Measurements from ENCODE around the gene ANKRD39. TPM values are rescaled to one million over a fixed set of nuclear protein-coding genes. Genes with fewer than 3 reads are reported as not detected.

ANKRD39 gene
- total and polyA plus RNA-seq, 9 of the 15 experiments (the other 6 are each of a cell fraction or from before 2014, with no cell fraction given) = 8.2 to 33.1 (median 23.8) TPM

DNA sequence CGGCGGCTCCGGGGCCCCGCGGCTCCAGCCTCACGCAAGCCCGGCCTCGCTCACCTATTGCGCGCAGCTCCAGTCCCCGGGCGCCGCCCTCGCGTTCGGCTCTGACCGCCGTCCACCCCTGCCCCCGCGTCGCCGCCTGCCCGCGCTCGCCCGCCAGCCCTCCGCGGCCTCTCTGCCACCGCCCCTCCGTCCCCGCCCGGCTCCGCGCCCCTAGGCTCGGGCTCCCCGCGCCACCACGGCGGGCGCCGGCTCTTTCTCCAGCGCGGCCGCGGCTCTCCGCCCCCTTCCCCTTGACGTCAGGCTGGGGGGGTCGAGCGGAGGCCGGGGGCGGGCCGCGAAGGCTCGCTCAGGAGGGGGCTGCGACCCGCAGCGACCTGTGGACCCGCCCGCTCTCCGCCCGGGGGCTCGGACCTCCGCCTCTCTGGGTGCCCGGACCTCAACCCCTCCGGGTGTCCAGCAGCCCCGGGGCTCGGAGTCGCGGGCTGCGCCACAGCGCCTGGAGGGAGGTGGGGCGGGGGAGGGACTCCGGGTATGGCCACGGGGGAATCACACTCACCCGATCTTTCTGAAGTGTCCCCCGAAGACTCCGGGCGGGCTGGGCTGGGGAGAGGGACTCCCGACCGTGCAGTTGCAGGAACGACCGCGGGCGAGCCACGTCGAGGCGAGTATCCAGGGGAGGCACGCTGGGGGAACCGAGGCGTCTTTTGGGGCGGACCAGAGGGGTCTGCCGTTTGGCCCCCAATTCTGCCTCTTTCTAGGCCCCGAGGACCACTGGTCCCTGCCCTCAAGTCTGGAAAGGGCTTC is 12.2 kb upstream of the ANKRD39 start, which contains the start of gene SEMA4C (continued):
- TF ChIP-seq ZNF311 (CRISPR knock-in tag; IDR thresholded peaks at IDR 0.05) (no peak), DIDO1 (tag; IDR thresholded peaks at IDR 0.05; ENCODE audit: low read depth) (no peak), RBM25 (IDR thresholded peaks at IDR 0.05; ENCODE audit: low read depth, low read length, severe bottlenecking) (no peak), SREBF1 (IDR thresholded peaks at IDR 0.05; ENCODE audit: borderline replicate concordance, low read depth, low read length) (no peak), WHSC1 (IDR thresholded peaks at IDR 0.05; ENCODE audit: low read length) (no peak), PPARD (CRISPR knock-in tag; IDR thresholded peaks at IDR 0.05) (no peak), ZKSCAN1 (IDR thresholded peaks at IDR 0.05; ENCODE audit: low read depth, low read length) (no peak), NR2C1 (IDR thresholded peaks at IDR 0.05) (no peak), NR2C1 (tag; IDR thresholded peaks at IDR 0.05) (no peak), ZNF431 (CRISPR knock-in tag; IDR thresholded peaks at IDR 0.05) (no peak), MED1 (CRISPR knock-in tag; IDR thresholded peaks at IDR 0.05; ENCODE audit: borderline replicate concordance) (no peak), ZNF174 (CRISPR knock-in tag; IDR thresholded peaks at IDR 0.05) (no peak), HNRNPLL (IDR thresholded peaks at IDR 0.05; ENCODE audit: low read depth, low read length, poor library complexity, severe bottlenecking) (no peak), TAF1 (IDR thresholded peaks at IDR 0.05; ENCODE audit: control insufficient read depth, extremely low read depth, insufficient read depth, low read length, severe bottlenecking) (no peak), POLR2H (tag; IDR thresholded peaks at IDR 0.05; ENCODE audit: low read depth) (no peak), SNIP1 (IDR thresholded peaks at IDR 0.05; ENCODE audit: low read depth) (no peak), RBM15 (IDR thresholded peaks at IDR 0.05; ENCODE audit: insufficient read depth, low read length) (no peak), SRSF3 (IDR thresholded peaks at IDR 0.05; ENCODE audit: insufficient read depth, low read length) (no peak), OTX1 (CRISPR knock-in tag; IDR thresholded peaks at IDR 0.05) (no peak), SIRT6 (IDR thresholded peaks at IDR 0.05; ENCODE audit: low read depth, low read length) (no peak), GABPB2 (CRISPR knock-in tag; conservative IDR thresholded peaks at IDR 0.05) (no peak)
- TF ChIP-seq, protein P1, sequence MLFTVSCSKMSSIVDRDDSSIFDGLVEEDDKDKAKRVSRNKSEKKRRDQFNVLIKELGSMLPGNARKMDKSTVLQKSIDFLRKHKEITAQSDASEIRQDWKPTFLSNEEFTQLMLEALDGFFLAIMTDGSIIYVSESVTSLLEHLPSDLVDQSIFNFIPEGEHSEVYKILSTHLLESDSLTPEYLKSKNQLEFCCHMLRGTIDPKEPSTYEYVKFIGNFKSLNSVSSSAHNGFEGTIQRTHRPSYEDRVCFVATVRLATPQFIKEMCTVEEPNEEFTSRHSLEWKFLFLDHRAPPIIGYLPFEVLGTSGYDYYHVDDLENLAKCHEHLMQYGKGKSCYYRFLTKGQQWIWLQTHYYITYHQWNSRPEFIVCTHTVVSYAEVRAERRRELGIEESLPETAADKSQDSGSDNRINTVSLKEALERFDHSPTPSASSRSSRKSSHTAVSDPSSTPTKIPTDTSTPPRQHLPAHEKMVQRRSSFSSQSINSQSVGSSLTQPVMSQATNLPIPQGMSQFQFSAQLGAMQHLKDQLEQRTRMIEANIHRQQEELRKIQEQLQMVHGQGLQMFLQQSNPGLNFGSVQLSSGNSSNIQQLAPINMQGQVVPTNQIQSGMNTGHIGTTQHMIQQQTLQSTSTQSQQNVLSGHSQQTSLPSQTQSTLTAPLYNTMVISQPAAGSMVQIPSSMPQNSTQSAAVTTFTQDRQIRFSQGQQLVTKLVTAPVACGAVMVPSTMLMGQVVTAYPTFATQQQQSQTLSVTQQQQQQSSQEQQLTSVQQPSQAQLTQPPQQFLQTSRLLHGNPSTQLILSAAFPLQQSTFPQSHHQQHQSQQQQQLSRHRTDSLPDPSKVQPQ (CRISPR knock-in tag; IDR thresholded peaks at IDR 0.05; ENCODE audit: borderline replicate concordance) = no peak
- TF ChIP-seq, protein P2, sequence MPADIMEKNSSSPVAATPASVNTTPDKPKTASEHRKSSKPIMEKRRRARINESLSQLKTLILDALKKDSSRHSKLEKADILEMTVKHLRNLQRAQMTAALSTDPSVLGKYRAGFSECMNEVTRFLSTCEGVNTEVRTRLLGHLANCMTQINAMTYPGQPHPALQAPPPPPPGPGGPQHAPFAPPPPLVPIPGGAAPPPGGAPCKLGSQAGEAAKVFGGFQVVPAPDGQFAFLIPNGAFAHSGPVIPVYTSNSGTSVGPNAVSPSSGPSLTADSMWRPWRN (IDR thresholded peaks at IDR 0.05; ENCODE audit: low read depth) = no peak
- TF ChIP-seq, protein P3, sequence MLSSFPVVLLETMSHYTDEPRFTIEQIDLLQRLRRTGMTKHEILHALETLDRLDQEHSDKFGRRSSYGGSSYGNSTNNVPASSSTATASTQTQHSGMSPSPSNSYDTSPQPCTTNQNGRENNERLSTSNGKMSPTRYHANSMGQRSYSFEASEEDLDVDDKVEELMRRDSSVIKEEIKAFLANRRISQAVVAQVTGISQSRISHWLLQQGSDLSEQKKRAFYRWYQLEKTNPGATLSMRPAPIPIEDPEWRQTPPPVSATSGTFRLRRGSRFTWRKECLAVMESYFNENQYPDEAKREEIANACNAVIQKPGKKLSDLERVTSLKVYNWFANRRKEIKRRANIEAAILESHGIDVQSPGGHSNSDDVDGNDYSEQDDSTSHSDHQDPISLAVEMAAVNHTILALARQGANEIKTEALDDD (IDR thresholded peaks at IDR 0.05) = no peak
- TF ChIP-seq, protein P4, sequence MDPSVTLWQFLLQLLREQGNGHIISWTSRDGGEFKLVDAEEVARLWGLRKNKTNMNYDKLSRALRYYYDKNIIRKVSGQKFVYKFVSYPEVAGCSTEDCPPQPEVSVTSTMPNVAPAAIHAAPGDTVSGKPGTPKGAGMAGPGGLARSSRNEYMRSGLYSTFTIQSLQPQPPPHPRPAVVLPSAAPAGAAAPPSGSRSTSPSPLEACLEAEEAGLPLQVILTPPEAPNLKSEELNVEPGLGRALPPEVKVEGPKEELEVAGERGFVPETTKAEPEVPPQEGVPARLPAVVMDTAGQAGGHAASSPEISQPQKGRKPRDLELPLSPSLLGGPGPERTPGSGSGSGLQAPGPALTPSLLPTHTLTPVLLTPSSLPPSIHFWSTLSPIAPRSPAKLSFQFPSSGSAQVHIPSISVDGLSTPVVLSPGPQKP (CRISPR knock-in tag; IDR thresholded peaks at IDR 0.05) = no peak

Measured in K562 (cell line).